Measurements from ENCODE around the gene WARS2. TPM values are rescaled to one million over a fixed set of nuclear protein-coding genes. Genes with fewer than 3 reads are reported as not detected.
"Not testable (repeated sequence)": the region's sequence is repeated elsewhere in the genome, so short reads cannot be mapped to it uniquely, and the experiment has no call there.

WARS2 gene
- total RNA-seq, 2 experiments from 2014 or later: 12.0 to 14.0 TPM

DNA sequence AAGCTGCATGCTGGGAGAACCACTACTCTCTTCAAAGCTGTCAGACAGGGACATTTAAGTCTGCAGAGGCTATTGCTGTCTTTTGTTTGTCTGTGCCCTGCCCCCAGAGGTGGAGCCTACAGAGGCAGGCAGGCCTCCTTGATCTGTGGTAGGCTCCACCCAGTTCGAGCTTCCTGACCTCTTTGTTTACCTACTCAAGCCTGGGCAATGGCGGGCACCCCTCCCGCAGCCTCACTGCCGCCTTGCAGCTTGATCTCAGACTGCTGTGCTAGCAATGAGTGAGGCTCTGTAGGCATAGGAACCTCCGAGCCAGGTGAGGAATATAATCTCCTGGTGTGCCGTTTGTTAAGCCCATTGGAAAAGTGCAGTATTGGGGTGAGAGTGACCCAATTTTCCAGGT, 16.3 kb upstream of the WARS2 start:
- H3K27me3 Mint-ChIP-seq; H3K9me3 Mint-ChIP-seq (ENCODE audit: low read depth); CTCF ChIA-PET; H3K4me1 Mint-ChIP-seq; DNase-seq; H3K4me3 Mint-ChIP-seq; ATAC-seq; H3K27ac Mint-ChIP-seq: not testable (repeated sequence)
- H3K36me3 Mint-ChIP-seq: peaks cover 50% of the 10 kb centered on the region

DNA sequence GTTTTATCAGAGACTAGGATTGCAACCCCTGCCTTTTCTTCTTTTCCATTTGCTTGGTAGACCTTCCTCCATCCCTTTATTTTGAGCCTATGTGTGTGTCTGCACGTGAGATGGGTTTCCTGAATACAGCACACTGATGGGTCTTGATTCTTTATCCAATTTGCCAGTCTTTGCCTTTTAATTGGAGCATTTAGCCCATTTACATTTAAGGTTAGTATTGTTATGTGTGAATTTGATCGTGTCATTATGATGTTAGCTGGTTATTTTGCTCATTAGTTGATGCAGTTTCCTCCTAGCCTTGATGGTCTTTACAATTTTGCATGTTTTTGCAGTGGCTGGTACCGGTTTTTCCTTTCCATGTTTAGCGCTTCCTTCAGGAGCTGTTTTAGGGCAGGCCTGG, 14.6 kb upstream of the WARS2 start:
- H3K4me3 Mint-ChIP-seq; H3K4me1 Mint-ChIP-seq; H3K9me3 Mint-ChIP-seq (ENCODE audit: low read depth); ATAC-seq; H3K27ac Mint-ChIP-seq; H3K27me3 Mint-ChIP-seq; CTCF ChIA-PET; DNase-seq: not testable (repeated sequence)
- peaks cover 57% of the 10 kb centered on the region for H3K36me3 Mint-ChIP-seq

DNA sequence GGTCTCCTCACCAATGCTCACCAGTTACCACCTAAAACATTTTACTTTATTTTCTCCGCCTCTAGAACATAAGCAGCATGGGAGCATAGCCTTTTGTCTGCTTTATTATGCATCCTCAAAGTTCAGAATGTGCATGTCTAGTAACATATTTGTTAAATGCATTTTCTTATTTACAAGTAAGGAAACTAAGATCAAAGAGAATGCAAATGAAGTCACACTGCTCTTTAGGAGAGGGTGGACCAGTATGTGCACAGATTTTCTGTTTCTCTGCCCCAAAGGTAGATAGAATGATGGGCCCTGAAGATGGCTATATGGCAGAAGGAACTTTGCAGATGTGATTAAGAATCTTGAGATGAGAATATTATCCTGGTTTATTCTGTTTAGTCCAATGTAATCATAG, 9.7 kb upstream of the WARS2 start:
- DNase-seq: no peak
- no peaks in the 10 kb centered on the region for H3K4me1 Mint-ChIP-seq
- peaks cover 2% of the 10 kb centered on the region for H3K9me3 Mint-ChIP-seq (ENCODE audit: low read depth)
- CTCF ChIA-PET: interaction anchor here (1.1 kb wide), 1 partner anchor 10 kb away, joined by 3 read pairs; the partner anchor contains the start of gene WARS2
- no peak overlapping the region for H3K4me3 Mint-ChIP-seq
- no peak overlapping the region for H3K27ac Mint-ChIP-seq
- no peak for ATAC-seq
- peaks cover 32% of the 10 kb centered on the region for H3K36me3 Mint-ChIP-seq
- no peaks in the 10 kb centered on the region for H3K27me3 Mint-ChIP-seq

GRCh38 chr1:119147661-119148090, 7.2 kb upstream of the WARS2 start:
- Mint-ChIP-seq H3K36me3 (peaks cover 27% of the 10 kb centered on the region), H3K9me3 (ENCODE audit: low read depth) (no peaks in the 10 kb centered on the region), H3K4me3 (no peak overlapping the region), H3K4me1 (peaks cover 9% of the 10 kb centered on the region), H3K27me3 (no peaks in the 10 kb centered on the region), H3K27ac (no peak overlapping the region)
- ATAC-seq: no peak
- DNase-seq: no peak
- CTCF ChIA-PET: no interaction called here

DNA sequence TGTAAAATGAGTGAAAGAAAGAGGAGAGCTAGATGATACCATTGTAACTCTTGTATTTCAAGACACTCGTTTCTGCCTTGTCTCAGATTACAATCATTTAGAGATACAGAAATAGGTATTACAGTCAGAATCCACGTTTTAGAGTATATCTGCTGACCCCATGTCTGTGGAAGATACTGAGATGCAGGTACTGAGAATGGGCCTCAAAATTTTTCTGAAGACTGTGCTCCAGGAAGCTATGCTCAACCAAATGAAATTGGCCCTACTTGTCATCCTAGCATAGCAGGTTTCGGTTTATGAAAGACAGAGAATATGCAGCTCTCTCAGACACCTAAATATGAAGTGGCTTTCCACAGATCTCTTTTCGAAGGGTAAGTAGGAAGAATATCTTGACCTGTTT, 6.0 kb upstream of the WARS2 start:
- peaks cover 26% of the 10 kb centered on the region for H3K36me3 Mint-ChIP-seq
- H3K9me3 Mint-ChIP-seq (ENCODE audit: low read depth): no peaks in the 10 kb centered on the region
- no peak for ATAC-seq
- H3K4me3 Mint-ChIP-seq: no peak overlapping the region
- H3K4me1 Mint-ChIP-seq: peaks cover 17% of the 10 kb centered on the region
- no peak for DNase-seq
- CTCF ChIA-PET: interaction anchor here (1.2 kb wide), 1 partner anchor 10 kb away, joined by 3 read pairs; no protein-coding TSS in a partner anchor
- no peak overlapping the region for H3K27ac Mint-ChIP-seq
- H3K27me3 Mint-ChIP-seq: no peaks in the 10 kb centered on the region

DNA sequence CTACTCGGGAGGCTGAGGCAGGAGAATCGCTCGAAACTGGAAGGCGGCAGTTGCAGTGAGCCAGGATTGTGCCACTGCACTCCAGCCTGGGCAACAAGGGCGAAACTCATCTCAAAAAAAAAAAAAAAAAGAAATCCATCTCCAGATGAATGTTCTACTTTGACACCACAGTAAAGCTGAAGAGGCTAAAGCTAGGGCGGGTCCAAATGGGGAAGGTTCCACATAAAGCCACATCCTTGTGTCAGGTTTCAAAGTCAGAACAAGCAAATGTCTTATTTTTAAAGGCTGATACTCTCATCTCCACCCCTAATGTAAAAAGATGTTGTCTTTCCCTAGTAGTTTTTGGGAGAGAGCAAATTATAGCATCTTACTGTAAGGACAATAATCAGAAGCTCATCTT, 4.4 kb upstream of the WARS2 start:
- CTCF ChIA-PET: interaction anchor here (0.7 kb wide), 1 partner anchor 159 kb away, joined by 3 read pairs; no protein-coding TSS in a partner anchor
- Mint-ChIP-seq H3K36me3 (peaks cover 15% of the 10 kb centered on the region), H3K4me1 (peaks cover 22% of the 10 kb centered on the region), H3K27ac (no peak overlapping the region), H3K27me3 (no peaks in the 10 kb centered on the region), H3K4me3 (no peak overlapping the region), H3K9me3 (ENCODE audit: low read depth) (no peaks in the 10 kb centered on the region)
- ATAC-seq (no peak), DNase-seq (no peak)

DNA sequence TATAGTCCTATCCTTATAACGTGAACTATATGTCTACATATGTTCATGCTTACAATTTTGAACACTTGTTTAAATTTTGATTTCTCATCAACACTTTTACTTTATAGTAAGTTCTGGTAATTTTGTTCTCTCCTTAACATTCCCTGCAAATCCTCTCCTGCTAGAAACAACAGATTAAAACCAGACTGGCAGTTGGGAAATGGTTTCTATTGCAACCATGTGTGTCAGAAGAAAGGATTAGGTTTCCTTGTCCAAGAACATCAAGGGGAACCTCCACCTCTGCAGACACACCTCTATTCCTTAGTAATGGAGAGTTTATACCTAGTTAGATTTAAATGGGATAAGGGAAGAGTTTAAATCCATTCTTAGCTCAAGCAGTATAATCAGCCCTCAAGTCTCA, 3.3 kb upstream of the WARS2 start:
- Mint-ChIP-seq H3K36me3 (peaks cover 15% of the 10 kb centered on the region), H3K4me3 (no peak overlapping the region), H3K27ac (no peak overlapping the region), H3K27me3 (no peaks in the 10 kb centered on the region), H3K4me1 (peaks cover 24% of the 10 kb centered on the region), H3K9me3 (ENCODE audit: low read depth) (no peaks in the 10 kb centered on the region)
- DNase-seq (no peak), ATAC-seq (no peak)
- CTCF ChIA-PET: no interaction called here

- H3K36me3 Mint-ChIP-seq: peaks cover 8% of the 10 kb centered on the region
- peaks cover 26% of the 10 kb centered on the region for H3K4me1 Mint-ChIP-seq
- H3K27ac Mint-ChIP-seq: no peak overlapping the region
- DNase-seq (no peak), ATAC-seq (no peak)
- no peaks in the 10 kb centered on the region for H3K27me3 Mint-ChIP-seq
- CTCF ChIA-PET: interaction anchor here (1.0 kb wide), 1 partner anchor 11 kb away, joined by 3 read pairs; no protein-coding TSS in a partner anchor
- H3K4me3 Mint-ChIP-seq: no peak overlapping the region
- H3K9me3 Mint-ChIP-seq (ENCODE audit: low read depth): no peaks in the 10 kb centered on the region
These were observed 1.2 kb upstream of the WARS2 start for GRCh38 chr1:119141660-119142059.

DNA sequence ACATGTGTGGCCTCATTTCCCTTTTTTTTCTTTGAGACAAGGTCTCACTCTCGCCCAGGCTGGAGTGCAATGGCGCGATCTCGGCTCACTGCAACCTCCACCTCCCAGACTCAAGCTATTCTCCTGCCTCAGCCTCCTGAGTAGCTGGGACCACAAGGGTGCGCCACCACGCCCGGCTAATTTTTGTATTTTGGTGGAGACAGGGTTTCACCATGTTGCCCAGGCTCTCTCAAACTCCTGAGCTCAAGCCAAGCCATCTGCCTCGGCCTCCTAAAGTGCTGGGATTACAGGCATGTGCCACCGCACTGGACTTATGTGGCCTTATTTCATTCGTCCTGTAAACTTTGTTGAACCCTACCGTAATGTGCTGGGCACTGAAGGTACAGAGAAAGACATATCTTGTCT, 569 bp upstream of the WARS2 start:
- DNase-seq: peak; percentile 74
- CTCF ChIA-PET: interaction anchor here (1.0 to 1.3 kb wide), 2 partner anchors 8 to 11 kb away, joined by 3 read pairs; no protein-coding TSS in a partner anchor

GRCh38 chr1:119139857-119140176, 636 bp downstream of the WARS2 start:
- Mint-ChIP-seq H3K4me1 (peaks cover 23% of the 10 kb centered on the region), H3K4me3 (no peak overlapping the region), H3K27me3 (no peaks in the 10 kb centered on the region), H3K9me3 (ENCODE audit: low read depth) (no peaks in the 10 kb centered on the region), H3K36me3 (peaks cover 6% of the 10 kb centered on the region), H3K27ac (no peak overlapping the region)
- ATAC-seq (peak; percentile 45), DNase-seq (no peak)
- CTCF ChIA-PET: interaction anchor here (0.7 to 1.3 kb wide), 2 partner anchors 8 to 10 kb away, joined by 3 read pairs; no protein-coding TSS in a partner anchor

More for the DNA sequence above, 569 bp upstream of the WARS2 start:
- H3K36me3 Mint-ChIP-seq: peaks cover 8% of the 10 kb centered on the region
- peaks cover 26% of the 10 kb centered on the region for H3K4me1 Mint-ChIP-seq
- no peak overlapping the region for H3K4me3 Mint-ChIP-seq
- ATAC-seq: peak; percentile 16
- no peaks in the 10 kb centered on the region for H3K27me3 Mint-ChIP-seq
- no peak overlapping the region for H3K27ac Mint-ChIP-seq
- no peaks in the 10 kb centered on the region for H3K9me3 Mint-ChIP-seq (ENCODE audit: low read depth)

GRCh38 chr1:119139403-119139802, 1.1 kb downstream of the WARS2 start:
- no peak overlapping the region for H3K27ac Mint-ChIP-seq
- CTCF ChIA-PET: no interaction called here
- H3K4me1 Mint-ChIP-seq: peaks cover 21% of the 10 kb centered on the region
- DNase-seq (peak; percentile 64), ATAC-seq (no peak)
- H3K9me3 Mint-ChIP-seq (ENCODE audit: low read depth): no peaks in the 10 kb centered on the region
- no peaks in the 10 kb centered on the region for H3K27me3 Mint-ChIP-seq
- H3K4me3 Mint-ChIP-seq: no peak overlapping the region
- H3K36me3 Mint-ChIP-seq: peaks cover 6% of the 10 kb centered on the region

GRCh38 chr1:119136401-119136800, 4.1 kb downstream of the WARS2 start:
- no peak for DNase-seq

DNA sequence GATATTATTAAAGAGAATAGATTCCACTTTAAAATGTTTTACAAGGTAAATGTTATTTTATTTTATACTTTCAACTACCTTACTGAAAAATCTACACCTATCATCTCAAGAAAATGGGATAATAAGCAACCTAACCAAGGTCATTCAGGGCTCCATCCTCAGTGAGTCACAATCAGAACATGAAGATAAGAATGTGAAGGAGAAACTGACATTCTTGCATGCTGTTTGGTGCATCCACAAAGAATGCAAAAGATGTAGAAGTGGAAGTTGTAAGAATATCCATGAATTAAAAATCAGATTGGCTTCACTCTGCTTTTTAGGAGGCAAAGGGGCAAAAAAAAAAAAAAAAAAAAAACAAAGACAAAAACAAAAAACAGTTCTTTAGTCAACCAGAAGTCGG, 6.5 kb downstream of the WARS2 start:
- CTCF ChIA-PET: no interaction called here

More at GRCh38 chr1:119136401-119136800, 4.1 kb downstream of the WARS2 start:
- ATAC-seq: no peak
- peaks cover 8% of the 10 kb centered on the region for H3K4me1 Mint-ChIP-seq
- CTCF ChIA-PET: interaction anchor here (1.6 kb wide), 1 partner anchor 10 kb away, joined by 3 read pairs; no protein-coding TSS in a partner anchor
- no peak overlapping the region for H3K4me3 Mint-ChIP-seq
- H3K9me3 Mint-ChIP-seq (ENCODE audit: low read depth): no peaks in the 10 kb centered on the region
- H3K27me3 Mint-ChIP-seq: no peaks in the 10 kb centered on the region
- peaks cover 4% of the 10 kb centered on the region for H3K36me3 Mint-ChIP-seq
- H3K27ac Mint-ChIP-seq: no peak overlapping the region

GRCh38 chr1:119132179-119132578, 8.3 kb downstream of the WARS2 start:
- DNase-seq (no peak), ATAC-seq (no peak)
- CTCF ChIA-PET: interaction anchor here (0.6 kb wide), 1 partner anchor 8 kb away, joined by 3 read pairs; the partner anchor contains the start of gene WARS2
- no peak overlapping the region for H3K4me3 Mint-ChIP-seq
- H3K9me3 Mint-ChIP-seq (ENCODE audit: low read depth): no peaks in the 10 kb centered on the region
- no peaks in the 10 kb centered on the region for H3K27me3 Mint-ChIP-seq
- peaks cover 12% of the 10 kb centered on the region for H3K36me3 Mint-ChIP-seq
- no peaks in the 10 kb centered on the region for H3K4me1 Mint-ChIP-seq
- no peak overlapping the region for H3K27ac Mint-ChIP-seq

More for the DNA sequence above, 6.5 kb downstream of the WARS2 start:
- ATAC-seq: no peak
- no peak overlapping the region for H3K4me3 Mint-ChIP-seq
- DNase-seq: no peak
- peaks cover 5% of the 10 kb centered on the region for H3K4me1 Mint-ChIP-seq
- no peaks in the 10 kb centered on the region for H3K27me3 Mint-ChIP-seq
- no peak overlapping the region for H3K27ac Mint-ChIP-seq
- peaks cover 11% of the 10 kb centered on the region for H3K36me3 Mint-ChIP-seq
- H3K9me3 Mint-ChIP-seq (ENCODE audit: low read depth): no peaks in the 10 kb centered on the region

Data from activated CD8-positive, alpha-beta memory T cell treated with anti-CD3 and anti-CD28 coated beads, Interleukin-2, amount 10 ng/mL, durations not matched to agents 7 days and 5 days (primary cell).